Fibroblast of the aortic adventitia (primary cell): Measurements from ENCODE around the gene SLC30A1. TPM values are rescaled to one million over a fixed set of nuclear protein-coding genes. Genes with fewer than 3 reads are reported as not detected.

Experiments used
- DNase-seq: peaks from one replicate; pipeline ENCODE4 v3.0.0-alpha.2; 2010; ENCODE audit warnings: low read depth
- H3K4me3 ChIP-seq: 2 replicates; pipeline ENCODE4 v1.5.1; 2011; ENCODE audit warnings: low read depth, mild to moderate bottlenecking, control low read depth, low read length, moderate library complexity
- CTCF ChIP-seq: IDR thresholded peaks from 2 replicates; pipeline ENCODE4 v1.5.1; 2011; ENCODE audit warnings: mild to moderate bottlenecking, low read length, control low read depth, inconsistent platforms; ENCODE audit not compliant: insufficient read depth
- total RNA-seq: library from RNA; depleted of rRNA; stranded (reverse); fragments of >200 nt; gene quantifications from 2 replicates; pipeline ENCODE4 v1.2.3, GENCODE V29; 2012; ENCODE audit warnings: low replicate concordance

Gene SLC30A1
- total RNA-seq, 1 donor: 47.4 TPM

DNA sequence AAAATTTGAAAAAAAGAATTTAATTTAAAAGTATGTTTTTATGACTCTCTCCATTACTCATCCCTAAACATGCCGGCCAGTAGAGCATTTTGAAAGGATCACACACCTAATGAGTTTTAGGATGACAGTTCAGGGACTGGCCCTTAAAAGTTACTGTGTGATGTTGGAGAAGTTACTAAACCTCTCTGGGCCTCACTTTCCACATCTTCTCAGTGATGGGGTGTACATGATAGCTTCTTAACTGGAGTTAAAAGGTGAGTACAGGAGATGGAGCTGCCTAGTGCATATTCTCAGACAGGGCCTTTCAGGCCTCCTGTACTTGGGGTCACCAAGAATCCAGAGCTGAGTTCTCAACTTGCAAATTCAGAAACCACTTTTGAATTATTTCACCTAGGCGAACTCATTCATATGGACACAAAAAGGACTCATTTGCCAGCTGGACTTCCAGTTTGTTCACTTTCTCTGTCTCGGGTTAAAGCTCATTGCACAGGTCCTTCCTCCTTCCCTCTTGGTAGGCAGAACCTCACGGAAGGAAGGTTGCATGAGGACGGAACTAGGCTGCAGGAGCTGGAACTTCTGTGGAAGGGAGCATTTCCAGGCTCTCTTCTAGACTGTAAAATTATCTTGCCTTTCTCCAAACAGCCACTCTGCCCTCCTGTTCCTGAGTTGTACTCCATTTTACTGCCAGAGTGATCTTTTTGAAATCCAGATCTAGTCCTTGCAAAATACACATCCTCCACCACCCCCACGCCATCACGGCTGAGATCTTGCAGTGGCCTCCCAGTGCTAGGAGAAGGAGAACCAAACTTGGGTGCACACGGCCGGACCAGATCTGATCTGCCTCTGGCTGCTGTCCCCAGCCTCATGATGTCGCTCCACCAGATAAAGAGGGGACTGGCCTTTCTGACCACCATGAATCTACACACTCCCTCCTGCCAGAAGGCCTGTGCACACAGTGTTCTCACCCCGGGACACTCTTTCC, 4.3 kb upstream of the SLC30A1 start:
- no peak for DNase-seq
- H3K4me3 ChIP-seq: no peak overlapping the region
- TF ChIP-seq CTCF: no peak

- no peak for TF ChIP-seq CTCF
- DNase-seq: peak; percentile 84
- no peak overlapping the region for H3K4me3 ChIP-seq
Observed at GRCh38 chr1:211581526-211581925, 2.6 kb upstream of the SLC30A1 start.

- no peak overlapping the region for H3K4me3 ChIP-seq
- no peak for DNase-seq
- TF ChIP-seq CTCF: no peak
Observed at GRCh38 chr1:211580303-211580687, 1.3 kb upstream of the SLC30A1 start.

DNA sequence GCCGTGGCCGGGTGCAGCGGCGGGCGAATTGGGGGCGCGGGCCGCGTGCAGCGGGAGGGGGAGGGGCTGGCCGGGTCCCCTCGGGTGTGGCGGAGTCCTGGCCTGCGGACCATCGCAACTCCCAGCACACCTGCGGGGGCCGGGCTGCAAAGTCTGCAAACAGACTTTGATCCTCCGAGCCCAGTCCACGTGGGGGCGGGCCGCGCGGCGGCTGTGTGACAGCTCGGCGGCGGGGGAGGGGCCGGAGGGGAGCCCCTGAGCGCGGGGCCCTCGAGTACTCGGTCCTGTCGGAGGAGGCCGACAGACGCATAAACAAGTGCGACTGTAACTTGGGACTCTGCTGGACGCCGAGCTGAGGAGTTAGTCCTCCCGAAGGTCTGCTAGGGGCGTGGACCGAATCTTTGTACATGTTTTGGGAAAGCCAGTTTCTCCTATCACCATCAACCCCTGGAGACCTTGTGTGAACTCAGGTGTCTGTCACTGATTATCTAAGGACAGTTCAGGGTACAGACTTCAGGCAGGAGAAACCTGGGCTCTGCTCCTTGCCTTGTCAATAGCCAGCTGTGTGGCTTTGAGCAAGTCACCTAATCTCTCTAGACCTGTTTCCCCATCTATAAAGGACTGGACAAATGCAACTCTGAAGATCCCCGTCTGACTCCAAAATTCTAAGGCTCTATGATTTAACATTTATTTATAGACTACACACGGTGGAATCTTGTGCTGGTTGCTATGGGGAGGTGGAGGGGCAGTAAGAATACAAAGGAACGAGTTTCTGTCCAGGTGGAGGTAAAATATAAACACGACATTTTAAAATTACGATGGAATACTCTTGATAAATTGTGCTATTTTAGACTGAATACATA, 710 bp upstream of the SLC30A1 start:
- no peak for TF ChIP-seq CTCF
- peak overlapping the region; percentile 64 for H3K4me3 ChIP-seq
- no peak for DNase-seq

GRCh38 chr1:211577819-211578639, 932 bp downstream of the SLC30A1 start:
- TF ChIP-seq CTCF: peak; percentile 57
- DNase-seq: peak; percentile 53

GRCh38 chr1:211577277-211577818, 1.6 kb downstream of the SLC30A1 start:
- peak overlapping the region; percentile 84 for H3K4me3 ChIP-seq
- no peak for DNase-seq
- no peak for TF ChIP-seq CTCF

More at GRCh38 chr1:211577819-211578639, 932 bp downstream of the SLC30A1 start:
- H3K4me3 ChIP-seq: peak overlapping the region; percentile 84
